Prostate gland (tissue), 2 donors: ENCODE data around the gene ADISSP.

Source experiments
- POLR2A ChIP-seq: fragments of 450-650 bp; IDR thresholded peaks from one replicate; pipeline ENCODE4 v1.6.1; 2016; ENCODE audit warnings: antibody characterized with exemption, mild to moderate bottlenecking
- POLR2AphosphoS5 ChIP-seq: sonication (generic); formaldehyde crosslinking; IDR thresholded peaks from one replicate; pipeline ENCODE4 v1.6.1; 2017; ENCODE audit warnings: antibody characterized with exemption
- TF ChIP-seq, protein P1 (sequence below), 4 experiments: fragments of 200-600 bp in 2 of 4; fragments of 450-650 bp in 2 of 4; sonication (generic) in 2 of 4; IDR thresholded peaks; 1 replicate in 3 of 4; 2 replicates in 1 of 4; pipeline ENCODE4 v1.5.1; 2016 to 2019; ENCODE audit warnings: antibody characterized with exemption in 4 of 4, mild to moderate bottlenecking in 2 of 4, moderate library complexity in 2 of 4

DNA sequence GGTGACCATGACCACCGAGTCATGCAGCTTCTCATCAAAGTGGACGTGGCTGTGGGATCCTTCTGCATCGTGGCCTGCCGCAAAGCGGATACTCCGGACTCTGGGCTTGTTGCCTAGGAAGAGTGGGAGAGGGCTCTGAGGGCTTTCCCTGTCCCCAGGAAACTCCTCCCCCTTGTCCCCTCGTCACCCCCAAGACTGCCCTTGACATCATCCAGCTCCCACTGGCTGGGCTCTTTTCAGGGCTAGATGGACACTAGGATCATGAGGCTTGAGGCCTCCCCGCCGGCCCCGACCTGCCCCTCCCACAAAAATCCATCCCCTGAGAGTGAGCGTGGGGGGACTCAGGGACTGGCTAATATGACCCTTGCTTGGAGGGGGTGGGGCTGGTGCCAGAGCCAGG, 9.0 kb downstream of the ADISSP start:
- TF ChIP-seq, protein P1, sequence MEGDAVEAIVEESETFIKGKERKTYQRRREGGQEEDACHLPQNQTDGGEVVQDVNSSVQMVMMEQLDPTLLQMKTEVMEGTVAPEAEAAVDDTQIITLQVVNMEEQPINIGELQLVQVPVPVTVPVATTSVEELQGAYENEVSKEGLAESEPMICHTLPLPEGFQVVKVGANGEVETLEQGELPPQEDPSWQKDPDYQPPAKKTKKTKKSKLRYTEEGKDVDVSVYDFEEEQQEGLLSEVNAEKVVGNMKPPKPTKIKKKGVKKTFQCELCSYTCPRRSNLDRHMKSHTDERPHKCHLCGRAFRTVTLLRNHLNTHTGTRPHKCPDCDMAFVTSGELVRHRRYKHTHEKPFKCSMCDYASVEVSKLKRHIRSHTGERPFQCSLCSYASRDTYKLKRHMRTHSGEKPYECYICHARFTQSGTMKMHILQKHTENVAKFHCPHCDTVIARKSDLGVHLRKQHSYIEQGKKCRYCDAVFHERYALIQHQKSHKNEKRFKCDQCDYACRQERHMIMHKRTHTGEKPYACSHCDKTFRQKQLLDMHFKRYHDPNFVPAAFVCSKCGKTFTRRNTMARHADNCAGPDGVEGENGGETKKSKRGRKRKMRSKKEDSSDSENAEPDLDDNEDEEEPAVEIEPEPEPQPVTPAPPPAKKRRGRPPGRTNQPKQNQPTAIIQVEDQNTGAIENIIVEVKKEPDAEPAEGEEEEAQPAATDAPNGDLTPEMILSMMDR (IDR thresholded peaks at IDR 0.05), result no peak
- no peak for TF ChIP-seq POLR2A
- TF ChIP-seq POLR2AphosphoS5, result no peak
